Fibroblast of skin of right biceps (primary cell): ENCODE data around the gene CCDC152.

Source experiments
- DNase-seq: peaks from one replicate; pipeline ENCODE4 v3.0.0-alpha.2; 2013

The CCDC152 gene

DNA sequence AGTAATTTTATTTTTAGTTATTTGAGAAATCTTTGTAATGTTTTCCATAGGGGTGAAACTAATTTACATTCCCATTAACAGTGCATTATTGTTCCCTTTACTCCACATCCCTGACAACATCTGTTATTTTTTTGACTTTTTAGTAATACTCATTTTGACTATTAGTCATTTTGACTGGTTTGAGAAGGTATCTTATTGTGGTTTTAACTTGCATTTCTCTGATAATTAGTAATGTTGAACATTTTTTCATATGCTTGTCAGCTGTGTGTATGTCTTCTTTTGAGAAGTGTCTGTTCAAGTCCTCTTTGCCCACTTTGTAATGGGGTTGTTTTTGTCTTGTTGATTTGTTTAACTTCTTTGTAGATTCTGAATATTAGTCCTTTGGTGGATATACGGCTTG lies 27.5 kb downstream of the CCDC152 start:
- peak; percentile 13 for DNase-seq

DNA sequence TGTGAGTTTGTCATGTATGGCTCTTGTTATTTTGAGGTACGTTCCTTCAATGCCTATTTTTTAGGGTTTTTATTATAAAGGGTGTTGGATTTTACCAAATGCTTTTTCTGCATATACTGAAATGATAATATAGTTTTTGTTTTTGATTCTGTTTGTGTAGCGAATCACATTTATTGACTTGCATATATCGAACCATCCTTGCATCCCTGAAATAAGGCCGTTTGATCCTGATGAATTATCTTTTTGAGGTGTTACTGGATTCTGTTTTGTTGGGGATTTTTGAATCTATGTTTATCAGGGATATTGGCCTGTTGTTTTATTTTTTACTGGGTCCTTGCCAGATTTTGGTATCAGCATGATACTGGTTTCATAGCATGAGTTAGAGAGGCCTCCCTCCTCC lies 29.1 kb downstream of the CCDC152 start:
- DNase-seq = no peak

DNA sequence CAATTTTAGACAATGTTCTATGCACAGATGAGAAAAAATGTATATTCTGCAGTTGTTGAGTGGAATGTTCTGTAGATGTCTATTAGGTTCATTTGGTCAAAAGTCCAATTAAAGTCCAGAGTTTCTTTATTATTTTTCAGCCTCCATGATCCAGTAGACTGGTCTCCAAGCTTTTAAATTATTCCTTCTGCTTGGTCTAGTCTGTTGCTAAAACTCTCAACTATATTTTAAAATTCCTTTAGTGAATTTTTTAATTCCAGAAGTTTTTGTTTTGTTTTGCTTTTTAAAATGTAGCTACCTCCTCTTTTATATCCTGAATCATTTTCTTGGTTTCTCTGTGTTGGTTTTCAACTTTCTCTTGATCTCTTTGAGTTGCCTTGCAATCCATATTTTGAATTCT lies 30.5 kb downstream of the CCDC152 start:
- DNase-seq = no peak

DNA sequence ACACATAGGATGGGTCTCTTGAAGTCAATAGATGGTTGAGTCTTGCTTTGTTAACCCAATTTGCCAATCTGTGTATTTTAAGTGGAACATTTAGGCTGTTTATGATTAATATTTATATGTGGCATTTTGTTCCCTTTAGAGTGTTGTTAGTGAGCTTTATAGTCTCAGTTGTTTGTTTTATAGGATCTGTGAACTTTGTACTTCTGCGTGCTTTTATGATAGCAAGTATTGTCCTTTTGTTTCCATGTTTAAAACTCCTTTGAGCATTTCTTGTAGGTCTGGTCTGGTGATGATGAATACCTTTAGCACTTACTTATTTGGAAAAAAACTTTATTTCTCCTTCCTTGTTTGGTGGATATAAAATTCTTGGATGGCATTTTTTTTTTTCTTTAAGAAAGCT lies 31.2 kb downstream of the CCDC152 start:
- no peak for DNase-seq

DNA sequence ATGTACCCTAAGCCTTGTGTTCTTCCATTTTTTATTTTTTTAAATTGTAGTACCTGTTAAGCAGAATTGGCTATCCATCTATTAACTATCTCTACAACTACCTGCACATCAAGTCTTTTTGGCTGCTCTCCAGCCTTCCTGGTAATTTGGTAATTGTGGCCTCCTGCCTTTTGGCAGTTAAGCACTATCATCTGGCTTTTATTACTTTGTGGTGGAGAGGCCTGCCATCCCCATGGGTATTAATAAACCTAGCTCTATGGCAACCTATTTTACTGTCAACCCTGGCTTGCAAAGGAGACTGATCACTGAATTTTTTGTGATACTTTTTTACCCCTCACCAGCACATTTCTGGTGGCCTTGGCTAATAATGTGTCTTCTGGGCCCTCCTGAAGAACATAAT lies 34.5 kb downstream of the CCDC152 start:
- peak; percentile 21 for DNase-seq

DNA sequence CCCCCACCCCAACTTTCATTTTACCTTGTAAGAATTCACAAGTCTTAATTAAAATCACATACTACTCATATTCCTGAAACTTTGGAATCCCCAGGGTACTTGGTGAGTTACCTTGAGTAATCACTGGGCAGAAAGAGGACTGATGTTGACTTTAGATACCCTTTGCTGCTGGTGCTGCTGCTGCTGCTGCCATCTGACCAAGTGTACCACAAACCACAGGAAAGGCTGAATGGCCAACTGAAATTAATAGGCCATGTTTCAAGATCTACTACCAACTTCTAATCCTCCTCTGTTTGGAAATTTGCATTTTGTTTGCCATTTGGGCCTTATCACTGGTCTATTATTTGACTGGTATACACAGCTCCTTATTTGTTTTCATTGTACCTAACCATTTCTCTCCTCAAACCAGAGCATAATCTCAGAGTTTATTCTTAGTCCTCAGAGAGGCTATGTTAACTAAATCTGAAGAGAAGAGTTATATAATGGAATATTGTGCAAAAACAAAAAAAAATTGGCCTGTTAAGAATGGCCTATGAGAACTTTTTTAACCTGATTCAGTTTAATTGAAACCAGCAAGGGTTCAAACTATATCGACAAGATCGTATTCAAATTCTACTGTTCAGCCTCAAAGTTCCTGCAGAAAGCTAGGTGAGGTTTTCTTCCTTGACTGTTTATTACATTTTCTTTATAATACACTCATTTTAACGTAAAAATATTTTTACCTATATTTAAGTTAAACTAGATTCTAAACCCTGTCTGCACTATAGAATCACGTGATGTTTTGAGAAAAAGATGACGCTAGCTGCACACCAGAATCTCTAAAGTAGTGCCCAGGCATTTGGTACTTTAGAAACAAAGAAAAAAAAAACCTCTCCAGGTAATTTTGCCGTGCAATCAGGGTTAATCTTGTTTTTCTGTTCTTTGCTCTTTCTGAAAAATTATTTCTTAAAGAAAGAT lies 41.9 kb downstream of the CCDC152 start:
- no peak for DNase-seq

DNA sequence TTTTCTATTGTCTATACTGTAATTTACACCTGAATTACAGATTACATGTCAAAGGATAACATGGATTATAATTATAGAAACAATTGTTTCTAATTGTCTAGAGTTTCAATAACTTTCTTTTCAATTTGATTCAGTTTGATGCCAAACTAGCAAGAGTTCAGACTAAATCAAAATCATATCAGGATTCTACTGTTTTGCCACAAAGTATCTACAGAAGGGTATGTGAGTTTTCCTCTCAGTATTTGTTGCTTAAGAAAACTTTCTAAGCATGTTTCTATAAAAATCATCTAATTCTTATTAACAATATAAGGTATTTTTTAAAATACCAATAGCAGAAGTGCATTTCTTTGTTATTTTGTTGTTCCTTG lies 42.6 kb downstream of the CCDC152 start:
- DNase-seq = no peak

DNA sequence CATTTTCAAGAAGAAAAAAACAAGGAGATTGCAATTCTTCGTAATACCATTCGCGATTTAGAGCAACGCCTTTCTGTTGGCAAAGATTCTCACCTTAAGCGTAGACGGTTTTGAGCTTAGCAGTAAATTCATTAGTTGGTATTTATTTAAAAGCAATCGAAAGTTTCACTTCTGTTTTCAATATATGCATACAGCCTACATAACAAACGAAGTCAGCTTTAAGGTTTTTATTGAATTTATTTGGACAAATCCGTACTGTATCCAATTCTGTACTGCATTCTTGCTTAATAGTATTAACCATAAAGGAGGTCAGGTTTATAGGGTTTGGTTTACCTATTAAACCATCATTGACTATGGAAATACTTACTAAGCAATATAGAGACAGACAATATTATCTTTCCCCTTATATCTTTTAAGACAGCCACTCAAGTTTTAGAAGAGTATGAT lies 43.1 kb downstream of the CCDC152 start:
- DNase-seq = no peak

DNA sequence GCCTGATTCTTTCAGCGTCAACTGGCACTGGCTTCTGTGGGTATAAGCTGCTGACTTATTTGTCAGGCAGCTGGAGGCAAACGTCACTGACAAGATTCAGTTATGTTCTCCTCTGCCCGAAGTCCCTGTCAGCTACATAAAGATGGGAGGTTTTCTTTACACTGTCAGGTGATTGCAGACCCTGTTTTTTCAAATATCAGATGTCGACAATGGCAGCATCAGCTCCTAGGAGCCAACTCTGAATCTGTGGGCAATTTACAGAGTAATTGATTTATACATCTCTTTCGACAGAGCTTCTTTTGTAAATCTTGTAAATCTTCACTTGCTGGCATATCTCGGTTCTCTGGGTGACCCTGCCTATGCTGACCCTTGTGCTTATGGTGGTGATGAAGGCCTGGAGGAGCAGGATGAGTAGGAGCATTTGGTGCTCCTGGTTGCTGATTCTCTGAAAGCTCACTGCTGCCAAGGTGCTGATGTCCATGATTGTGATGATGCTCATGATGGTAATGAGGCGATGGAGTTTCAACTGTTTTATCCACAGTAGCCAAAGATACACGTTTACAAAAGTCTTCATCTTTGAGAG lies 44.2 kb downstream of the CCDC152 start:
- DNase-seq = no peak

DNA sequence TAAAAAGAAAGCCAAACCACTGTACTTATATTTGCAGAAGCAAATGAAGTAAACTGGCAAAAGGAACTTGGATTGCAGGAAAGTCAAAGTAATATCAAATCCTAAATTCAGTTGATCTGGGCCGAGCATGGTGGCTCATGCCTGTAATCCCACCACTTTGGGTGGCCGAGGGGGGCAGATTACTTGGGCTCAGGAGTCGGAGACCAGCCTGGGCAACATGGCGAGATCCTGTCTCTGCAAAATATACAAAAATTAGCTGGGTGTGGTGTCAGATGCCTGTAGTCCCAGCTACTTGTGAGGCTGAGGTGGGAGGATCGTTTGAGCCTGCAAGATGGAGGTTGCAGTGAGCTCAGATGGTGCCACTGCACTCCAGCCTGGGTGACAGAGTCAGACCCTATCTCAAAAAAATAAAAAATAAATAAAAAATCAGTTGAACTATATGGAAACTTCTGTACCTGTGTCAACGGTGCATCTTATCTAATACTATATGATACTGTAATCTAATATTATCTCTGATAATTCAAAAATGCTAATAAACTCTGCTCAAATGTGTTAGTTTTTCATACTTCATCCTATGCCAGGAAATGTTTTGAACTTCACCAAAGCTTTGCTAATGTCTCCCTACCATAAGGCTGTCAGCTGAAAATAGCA lies 45.0 kb downstream of the CCDC152 start:
- DNase-seq = no peak

DNA sequence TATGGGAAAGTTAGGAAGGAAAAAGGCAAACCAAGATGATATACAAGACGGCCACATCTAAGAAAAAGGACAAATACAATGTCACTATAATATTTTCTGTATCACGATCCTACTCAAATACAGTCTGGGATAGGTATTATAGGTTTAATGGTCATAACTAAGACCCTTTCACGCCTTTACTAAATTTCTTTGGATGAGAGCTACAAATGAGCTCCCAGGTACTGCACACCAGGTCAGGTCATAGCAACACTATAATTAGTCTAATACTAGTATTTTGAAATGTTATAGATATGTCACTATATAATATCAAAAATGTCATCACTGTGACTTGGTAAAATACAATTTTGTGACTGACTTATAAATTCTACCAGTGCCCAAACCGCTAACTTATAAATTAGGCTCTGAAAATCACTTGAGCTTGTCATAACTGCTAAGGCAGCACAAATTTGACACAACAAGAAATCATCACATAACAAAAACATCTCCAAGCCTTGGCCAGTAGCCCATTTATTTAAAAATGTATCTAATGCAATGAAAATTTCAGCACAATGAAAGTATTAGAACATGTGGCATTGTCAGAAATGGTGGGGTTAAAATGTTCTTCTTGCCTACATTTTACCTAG lies 48.2 kb downstream of the CCDC152 start:
- no peak for DNase-seq

DNA sequence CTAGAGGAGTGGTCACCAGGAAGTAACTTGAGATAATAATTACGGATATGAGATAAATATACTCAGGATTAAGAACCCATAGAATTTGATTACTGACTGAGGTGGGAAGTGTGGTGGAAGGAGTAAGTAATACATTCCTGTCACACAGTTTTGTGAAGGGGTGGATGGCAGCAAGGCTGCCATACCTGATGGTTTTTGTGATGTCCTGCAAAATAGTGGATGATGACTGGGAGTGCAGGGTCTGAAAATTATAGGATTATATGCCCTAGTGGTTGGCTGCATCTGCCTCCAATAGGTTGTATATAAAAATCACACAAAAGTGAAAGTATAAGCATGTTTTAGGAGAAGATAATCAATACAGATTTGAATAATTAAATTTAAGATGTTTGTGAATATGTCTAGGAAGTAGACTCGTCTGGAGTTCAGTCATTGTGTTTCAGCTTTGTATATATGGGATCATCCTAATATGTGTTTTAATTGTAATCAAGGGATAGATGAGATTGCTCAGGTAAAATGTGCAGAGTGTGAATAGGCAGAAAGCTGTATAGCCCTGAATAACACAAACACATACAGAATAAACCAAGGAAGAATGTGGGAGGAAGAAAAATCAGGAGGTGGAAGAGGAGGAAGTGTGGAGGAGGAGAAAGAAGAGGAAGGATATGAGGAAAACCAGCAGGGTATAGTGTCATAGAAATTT lies 49.5 kb downstream of the CCDC152 start:
- DNase-seq = no peak

DNA sequence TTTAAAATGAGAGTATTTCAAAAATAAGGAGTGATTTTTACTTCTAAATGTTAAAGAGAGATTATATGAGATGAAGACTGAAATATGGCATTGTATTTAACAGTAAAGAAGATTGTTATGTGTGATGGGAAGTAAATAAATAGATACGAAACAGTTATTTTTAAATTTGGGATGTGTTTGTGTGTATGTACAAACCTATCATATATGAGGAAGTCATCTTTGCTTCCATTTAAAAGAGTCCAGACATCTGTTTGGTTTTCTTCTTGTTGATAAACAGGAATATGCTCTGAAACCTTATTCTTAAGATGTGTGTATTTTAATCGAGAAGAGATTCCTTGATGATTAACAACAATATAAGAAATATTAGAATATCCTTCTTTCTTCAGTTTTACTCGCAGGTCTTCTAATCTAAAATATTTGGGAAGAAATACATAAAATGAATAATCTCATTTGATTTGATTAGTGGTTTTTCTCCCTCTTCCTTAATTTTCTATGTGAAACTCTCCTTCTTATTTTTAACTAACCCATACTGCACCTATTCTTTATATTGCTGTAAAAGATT lies 50.2 kb downstream of the CCDC152 start:
- DNase-seq = no peak

DNA sequence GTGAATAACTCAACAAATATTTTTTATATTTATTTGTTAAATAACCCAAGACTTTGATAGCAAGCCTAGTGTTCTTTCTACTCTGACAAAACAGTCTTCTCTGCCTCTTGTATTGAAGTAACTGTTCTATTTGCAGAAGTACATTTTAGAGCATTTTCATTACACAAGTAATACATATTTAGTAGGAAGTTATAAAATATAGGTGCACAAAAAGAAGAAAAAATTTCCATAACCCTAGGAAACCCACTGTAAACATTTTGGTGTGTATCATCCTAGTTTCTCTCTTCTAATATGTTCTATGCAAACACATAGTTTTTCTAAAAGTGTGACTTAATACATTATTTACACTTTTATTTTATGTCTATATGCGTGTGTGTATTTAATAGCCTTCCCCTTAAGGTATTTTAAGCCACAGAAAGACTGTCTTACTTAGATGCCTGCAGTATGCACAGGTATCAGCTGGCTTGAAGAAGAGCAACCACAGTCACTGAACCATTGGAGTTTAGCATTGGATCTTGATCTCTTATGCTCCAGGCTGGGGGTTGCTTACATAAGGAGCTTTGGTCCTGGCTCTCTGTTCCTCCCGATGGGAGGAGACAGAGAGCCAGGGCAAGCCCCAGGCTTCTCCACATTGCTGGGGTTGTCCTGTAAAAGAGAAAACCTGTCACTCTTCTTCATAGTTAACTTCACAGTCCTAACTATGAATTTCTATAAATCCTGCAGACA lies 51.3 kb downstream of the CCDC152 start:
- DNase-seq = no peak

DNA sequence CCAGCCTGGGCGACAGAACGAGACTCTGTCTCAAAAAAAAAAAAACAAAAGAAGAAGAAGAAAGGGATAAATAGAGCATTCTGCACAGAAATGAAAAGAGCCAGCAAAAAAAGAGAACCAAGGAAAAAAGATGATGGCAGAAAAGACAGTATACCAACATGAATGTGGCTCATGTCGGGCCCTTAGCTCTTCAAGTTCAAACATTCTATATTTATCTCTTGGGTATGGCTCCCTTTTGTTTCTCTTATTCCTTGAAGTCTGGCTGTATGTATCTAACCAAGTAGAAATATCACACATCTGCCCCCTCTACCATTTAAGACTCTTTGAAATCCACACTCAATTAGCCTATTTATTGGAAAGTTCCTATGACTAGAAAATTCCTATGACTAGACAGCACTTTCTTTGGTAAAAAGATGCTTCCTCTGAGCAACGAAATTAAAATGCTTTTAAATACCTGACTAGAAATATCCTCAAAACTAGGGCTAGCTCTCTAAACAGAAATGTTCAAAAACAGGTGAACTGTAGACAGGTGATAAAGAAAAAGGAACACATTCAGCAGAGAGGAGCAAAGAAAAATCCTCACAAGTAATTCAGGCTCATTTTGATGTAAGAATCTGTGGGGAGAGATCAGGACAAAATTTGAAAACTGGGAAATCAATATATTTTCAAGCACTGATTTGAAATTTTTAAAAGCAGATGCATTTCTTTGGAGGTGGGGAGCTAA lies 52.4 kb downstream of the CCDC152 start:
- no peak for DNase-seq

DNA sequence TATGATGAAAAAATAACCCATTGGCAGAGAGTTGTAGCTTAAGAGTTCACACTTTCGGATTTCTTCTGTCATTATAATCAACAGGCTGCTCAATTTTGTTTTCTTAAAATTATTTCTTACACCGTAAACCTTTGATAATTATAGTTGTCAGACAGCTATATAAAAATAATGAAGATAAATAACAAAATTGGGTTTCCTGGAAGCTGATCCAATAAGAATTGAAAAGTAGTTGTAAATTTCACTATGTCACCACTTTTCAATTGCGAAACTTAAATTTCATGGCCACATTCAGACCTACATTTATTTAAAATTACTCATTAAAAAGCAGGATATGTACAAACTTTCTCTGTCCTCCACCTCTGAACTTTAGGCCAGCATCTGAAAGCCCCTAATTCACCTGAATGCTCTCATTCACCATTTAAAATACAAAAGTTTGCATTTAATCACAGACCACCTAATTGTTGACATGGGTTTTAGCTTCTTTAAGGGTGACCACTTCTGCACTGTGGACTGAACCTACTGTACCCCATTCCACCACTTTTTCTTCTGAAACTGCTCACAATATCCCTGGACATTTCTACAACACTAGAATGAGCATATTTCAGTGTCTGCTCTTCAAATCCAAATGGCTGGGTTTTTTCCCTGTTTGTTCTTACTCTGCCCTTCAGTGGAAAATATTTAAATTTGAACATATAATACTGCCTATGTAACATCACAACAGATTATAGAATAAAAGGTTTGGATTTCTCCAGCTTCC lies 54.4 kb downstream of the CCDC152 start:
- DNase-seq = no peak

DNA sequence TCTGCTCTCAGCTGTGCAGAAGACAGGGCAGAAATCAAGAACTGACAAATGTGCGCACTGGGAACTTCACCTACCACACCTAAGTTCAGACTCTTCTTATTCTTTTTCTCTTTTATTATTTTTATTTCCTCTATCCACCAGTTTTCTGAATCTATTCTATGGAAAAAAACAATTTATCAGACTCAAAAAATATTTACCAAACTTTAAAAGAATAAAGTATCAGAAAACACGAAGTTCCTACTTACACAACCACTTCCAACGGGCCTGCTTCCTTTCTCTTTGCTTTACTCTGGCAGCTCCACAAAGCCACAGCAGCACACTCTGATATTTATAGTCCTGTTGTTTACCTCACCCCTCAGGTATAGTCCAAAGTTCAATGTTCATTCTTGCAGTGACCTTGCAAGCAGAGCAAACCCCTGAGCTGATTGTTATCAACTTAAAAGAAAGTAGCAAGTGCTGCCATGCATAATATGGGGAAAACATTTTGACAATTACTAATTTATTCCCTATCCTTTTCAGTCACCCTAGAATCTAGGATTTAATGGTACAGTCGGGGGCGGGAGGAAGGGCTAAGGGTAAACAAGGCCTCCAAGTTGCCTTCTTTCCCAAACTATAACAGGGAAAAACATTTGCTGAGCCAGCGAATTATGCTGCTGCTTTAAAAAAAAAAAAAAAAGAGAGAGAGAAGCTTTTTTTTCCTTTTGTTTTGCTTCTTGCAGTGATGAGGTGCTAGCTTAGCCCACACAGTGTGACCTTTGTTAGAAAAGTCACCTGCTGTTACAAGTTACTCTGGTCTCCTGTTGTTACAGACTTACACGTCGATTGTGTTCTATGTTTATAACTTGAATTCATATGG lies 55.2 kb downstream of the CCDC152 start, which contains the start of gene SELENOP:
TSS of gene SELENOP (minus strand) at position 302 of the 856 bp plus-strand sequence. CDS start 3,539 bp downstream, outside the sequence.
- no peak for DNase-seq

DNA sequence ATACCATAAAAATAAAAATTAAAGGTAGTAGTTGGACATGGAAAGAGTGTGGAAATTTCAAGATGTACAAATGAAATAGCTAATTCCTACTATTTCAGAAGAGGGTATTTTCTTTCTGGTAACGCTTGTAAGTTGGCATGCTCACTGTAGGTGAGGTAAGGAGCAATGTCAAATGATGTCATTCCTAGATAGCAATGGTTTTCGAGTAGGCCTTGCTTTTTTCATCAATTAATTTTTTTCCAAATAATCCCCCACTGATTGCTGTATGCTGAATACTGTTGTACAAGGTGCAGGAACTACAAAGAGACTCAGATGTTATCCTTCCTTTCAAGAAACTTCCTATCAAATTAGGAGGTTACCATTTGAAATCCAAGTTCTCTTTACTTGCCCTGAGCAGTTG lies 56.0 kb downstream of the CCDC152 start:
- no peak for DNase-seq

DNA sequence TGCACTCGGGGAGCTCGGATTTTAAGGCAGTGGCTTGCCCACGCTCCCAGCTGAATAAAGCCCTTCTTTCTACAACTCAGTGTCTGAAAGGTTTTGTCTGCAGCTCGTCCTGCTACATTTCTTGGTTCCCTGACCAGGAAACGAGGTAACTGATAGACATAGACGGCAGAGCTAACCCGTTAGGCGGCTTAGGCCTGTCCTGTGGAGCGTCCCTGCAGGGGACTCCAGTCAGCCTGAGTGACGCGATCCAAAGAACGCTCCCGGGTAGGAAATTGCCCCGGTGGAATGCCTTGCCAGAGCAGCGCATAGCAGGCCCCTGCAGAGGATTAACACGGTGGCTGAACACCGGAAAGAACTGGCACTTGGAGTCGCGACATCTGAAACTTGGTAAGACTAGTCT lies 56.9 kb downstream of the CCDC152 start:
- no peak for DNase-seq
